ENCODE data around the gene EPHA3.

EPHA3 gene

DNA sequence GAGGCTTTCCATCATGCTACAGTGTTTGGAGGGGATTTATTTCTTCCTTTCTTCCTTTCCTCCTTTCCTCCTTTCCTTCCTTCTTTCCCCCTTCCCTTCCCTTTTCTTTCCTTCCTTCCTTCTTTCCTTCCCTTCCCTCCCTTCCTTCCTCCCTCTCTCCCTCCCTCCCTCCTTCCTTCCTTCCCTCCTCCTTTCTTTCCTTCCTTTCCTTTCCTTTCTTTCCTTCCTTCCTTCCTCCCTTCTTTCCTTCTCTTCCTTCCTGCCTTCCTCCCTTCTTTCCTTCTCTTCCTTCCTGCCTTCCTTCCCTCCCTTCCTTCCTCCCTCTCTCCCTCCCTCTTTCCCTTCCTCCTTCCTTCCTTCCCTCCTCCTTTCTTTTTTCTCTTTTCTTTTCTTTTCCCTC is 127.2 kb downstream of the EPHA3 start:
- DNase-seq, result no peak

DNA sequence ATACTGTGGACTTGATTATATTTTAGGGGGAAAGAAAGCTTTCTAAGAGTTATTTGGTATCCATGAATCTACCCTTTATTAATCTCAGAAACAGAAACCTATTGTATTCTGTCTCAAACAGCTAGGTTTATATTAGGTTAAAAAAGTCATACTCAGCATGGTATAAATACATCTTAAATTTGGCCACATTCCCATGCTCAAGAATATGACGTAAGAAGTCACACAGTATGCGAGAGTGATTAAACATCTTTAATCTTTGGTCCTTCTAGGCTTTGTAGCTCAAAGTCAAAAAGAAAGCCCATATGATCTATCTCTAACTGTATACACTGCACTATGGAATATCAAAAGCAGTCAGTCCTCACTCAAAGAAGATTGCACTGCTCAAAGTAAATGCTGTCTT is 131.4 kb downstream of the EPHA3 start:
- no peak for DNase-seq

- DNase-seq, result no peak
Observed at GRCh38 chr3:89239774-89240173, 132.4 kb downstream of the EPHA3 start.

GRCh38 chr3:89245612-89246011 is 138.2 kb downstream of the EPHA3 start:
- DNase-seq, result no peak

GRCh38 chr3:89246326-89246725 is 138.9 kb downstream of the EPHA3 start:
- no peak for DNase-seq

GRCh38 chr3:89250742-89251141 is 143.3 kb downstream of the EPHA3 start:
- no peak for DNase-seq

GRCh38 chr3:89252016-89252415 is 144.6 kb downstream of the EPHA3 start:
- DNase-seq, result no peak

- DNase-seq, result no peak
Observed at GRCh38 chr3:89252860-89253259, 145.4 kb downstream of the EPHA3 start.

GRCh38 chr3:89256395-89256794 is 149.0 kb downstream of the EPHA3 start:
- DNase-seq, result no peak

GRCh38 chr3:89256882-89257281 is 149.5 kb downstream of the EPHA3 start:
- no peak for DNase-seq

DNA sequence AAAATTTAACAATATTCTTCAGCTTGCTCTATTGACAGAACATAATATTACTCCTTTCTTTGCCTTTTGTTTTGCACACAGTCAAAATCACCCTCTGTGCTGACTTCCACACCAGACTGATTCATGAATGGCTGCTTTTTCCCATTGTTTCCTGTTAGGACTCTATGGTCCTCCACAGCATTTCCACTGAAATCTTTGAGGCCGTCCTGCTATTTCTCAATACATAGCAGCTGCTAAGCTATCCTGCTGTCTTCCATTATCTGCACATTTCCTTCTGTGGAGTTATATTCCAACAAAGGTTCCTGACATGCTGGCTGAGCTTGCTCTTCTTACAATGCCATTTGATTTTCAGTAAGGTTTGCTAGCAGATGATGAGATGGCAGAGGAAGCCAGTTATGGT is 153.3 kb downstream of the EPHA3 start:
- no peak for DNase-seq

DNA sequence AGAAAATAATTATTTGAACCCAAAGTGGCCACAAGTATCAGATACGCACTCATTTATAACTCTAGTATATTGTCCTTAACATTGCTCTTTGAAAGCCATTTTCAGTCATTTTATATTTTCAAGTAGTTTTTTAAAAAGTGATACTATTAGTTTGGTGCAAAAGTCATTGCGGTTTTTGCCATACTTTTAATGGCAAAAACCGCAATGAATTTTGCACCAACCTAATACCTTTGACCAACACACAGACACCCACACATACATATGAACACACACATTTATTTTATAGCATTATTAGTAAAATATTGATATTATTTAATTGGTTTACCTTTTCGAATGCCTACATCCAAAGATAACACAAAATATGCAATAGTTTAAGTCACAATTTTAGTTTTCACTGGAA is 154.3 kb downstream of the EPHA3 start:
- DNase-seq, result no peak

GRCh38 chr3:89262309-89262929 is 155.0 kb downstream of the EPHA3 start:
- no peak for DNase-seq

GRCh38 chr3:89264037-89264560 is 156.7 kb downstream of the EPHA3 start:
- no peak for DNase-seq

DNA sequence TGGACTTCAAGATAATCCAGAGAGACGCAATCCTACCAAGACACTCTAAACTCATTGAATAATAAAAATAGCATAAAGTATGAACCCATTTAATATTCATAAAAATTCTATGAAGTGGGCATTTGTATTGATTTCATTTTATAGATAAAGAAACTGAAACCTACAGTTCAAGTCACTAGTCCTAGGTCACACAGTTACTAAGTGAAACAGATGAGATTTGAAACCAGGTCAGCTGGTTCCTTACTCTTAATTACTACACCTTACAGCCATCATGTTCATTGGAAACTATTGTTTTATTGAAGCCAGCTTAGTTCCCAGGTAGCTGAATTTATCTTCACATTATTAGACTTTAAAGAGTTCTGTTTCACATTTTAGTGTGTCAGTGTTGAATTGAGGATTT is 158.7 kb downstream of the EPHA3 start:
- no peak for DNase-seq

DNA sequence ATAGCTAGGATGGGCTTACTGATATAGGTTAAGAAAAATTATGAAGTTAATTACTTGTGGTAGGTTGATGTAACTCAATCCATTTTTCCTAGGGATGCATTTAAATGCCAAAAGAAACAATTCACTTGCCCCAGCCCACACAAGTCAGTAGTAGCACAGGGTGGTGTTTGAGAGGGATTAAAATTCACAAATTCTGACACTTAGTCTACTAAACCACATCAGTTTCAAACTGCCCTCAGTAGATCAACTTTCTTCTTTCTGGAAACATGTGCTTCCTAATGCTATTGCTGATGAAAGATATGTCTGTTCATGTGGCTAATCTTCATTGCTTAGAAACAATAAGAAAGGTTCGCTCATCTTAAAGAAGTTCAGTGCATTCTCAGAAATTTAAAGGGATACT is 160.6 kb downstream of the EPHA3 start:
- no peak for DNase-seq

- DNase-seq, result no peak
Observed at GRCh38 chr3:89270201-89270600, 162.8 kb downstream of the EPHA3 start.

DNA sequence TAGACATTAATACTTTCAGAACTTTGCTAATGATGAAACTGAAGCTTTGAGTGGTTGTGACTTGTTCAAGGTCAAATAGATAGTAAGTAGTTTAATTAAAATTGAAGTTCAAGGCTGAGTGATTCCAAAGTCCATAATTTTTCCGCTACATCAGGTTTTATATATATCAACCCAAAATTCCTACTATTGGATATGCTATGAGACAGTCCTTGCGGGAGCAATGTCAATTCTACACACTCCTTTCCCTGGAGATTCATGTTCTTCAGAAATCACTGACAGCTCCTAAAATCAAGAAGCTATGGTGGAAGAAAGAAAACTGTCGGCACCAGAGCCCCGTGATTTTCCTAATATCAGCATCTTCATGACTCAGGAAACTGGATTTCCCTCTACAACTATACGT is 167.6 kb downstream of the EPHA3 start:
- DNase-seq, result no peak

DNA sequence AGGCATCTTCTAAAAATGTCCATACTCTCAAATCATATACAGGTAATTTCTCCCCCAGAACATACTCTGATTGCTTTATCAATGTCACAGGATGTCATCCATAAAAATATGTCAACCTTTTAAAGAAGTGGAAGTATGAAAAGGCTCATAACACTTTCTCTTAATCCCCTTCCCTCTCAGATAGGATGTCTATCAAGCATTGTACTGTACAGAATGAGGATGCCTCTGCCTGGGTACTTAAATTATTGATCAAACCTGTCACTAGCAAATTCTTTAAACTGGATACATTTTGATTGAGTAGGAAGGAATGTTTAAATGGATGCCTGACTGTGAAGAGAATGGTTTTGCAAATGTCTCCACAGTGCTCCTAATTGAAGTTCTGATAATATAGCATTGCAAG is 168.7 kb downstream of the EPHA3 start:
- no peak for DNase-seq

- DNase-seq, result no peak
Observed at GRCh38 chr3:89278302-89279025, 171.0 kb downstream of the EPHA3 start.

DNA sequence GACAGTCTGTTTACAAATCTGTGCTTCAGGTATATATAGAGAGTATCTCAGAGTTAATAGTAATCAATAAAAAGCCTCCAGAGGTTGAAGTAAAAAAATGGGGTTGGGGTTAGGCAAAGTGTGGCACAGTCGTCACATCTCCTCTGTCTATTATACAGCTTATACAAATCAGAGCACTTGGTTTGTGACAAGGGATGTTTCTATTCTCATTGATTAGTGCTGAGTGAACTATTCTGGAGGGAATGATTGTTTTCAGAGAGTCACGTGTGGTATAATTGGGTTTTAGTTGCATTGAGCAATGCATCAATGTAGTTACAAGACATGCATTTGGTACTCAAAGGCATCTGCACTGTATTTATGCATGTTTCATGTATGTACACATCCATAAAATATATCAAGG is 172.9 kb downstream of the EPHA3 start:
- no peak for DNase-seq

DNA sequence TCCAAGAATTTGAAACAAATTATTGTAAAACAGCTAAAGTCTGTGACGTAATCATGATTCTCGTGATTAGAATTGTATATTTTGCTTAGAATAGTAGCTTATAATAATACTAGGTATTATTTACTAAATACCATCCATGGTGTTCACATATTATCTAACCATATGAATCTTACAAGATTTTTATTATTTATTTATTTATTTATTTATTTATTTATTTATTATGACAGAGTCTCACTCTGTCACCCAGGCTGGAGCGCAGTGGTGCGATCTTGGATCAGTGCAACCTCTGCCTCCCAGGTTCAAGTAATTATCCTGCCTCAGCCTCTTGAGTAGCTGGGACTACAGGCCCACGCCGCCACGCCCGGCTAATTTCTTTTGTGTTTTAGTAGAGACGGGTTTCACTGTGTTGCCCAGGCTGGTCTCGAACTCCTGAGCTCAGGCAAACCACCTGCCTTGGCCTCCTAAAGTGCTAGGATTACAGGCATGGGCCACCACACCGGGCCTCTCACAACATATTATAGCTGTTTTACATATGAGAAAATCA is 173.5 kb downstream of the EPHA3 start:
- no peak for DNase-seq

- DNase-seq, result no peak
Observed at GRCh38 chr3:89287902-89288508, 180.6 kb downstream of the EPHA3 start.

Measured in activated naive CD4-positive, alpha-beta T cell (primary cell).